ENCODE data around the gene FOXN3. TPM values are rescaled to one million over a fixed set of nuclear protein-coding genes. Genes with fewer than 3 reads are reported as not detected.

FOXN3 gene
- total RNA-seq, 2 donors from 2014 or later = 141 to 150 TPM

- Histone ChIP-seq H3K4me3 (no peak overlapping the region), H3K27me3 (replicated peaks; ENCODE audit: insufficient read depth) (no peaks in the 10 kb centered on the region), H3K36me3 (peaks cover 9% of the 10 kb centered on the region), H3K27ac (no peak overlapping the region), H3K9me3 (no peaks in the 10 kb centered on the region), H3K4me1 (ENCODE audit: control insufficient read depth in 1 of 2, low read depth in 2 of 2) (peaks cover 32 to 56% of the 10 kb centered on the region in 2 donors)
- TF ChIP-seq CTCF (IDR thresholded peaks at IDR 0.05) = no peak
- ATAC-seq (ENCODE audit: insufficient number of reproducible peaks, low FRiP score, low read depth) (no peak), DNase-seq (ENCODE audit: low spot score) (no peak)
Observed at GRCh38 chr14:89188492-89188891, 228.5 kb downstream of the FOXN3 start.

- peaks cover 29 to 52% of the 10 kb centered on the region in 2 donors for H3K4me1 ChIP-seq (ENCODE audit: control insufficient read depth in 1 of 2, low read depth in 2 of 2)
- DNase-seq (ENCODE audit: low spot score) (no peak), ATAC-seq (ENCODE audit: insufficient number of reproducible peaks, low FRiP score, low read depth) (no peak)
- no peak overlapping the region for H3K4me3 ChIP-seq
- peaks cover 9% of the 10 kb centered on the region for H3K36me3 ChIP-seq
- peak overlapping the region; percentile 55 to 59 for H3K27ac ChIP-seq
- no peaks in the 10 kb centered on the region for H3K9me3 ChIP-seq
- no peak for TF ChIP-seq CTCF (IDR thresholded peaks at IDR 0.05)
- H3K27me3 ChIP-seq (replicated peaks; ENCODE audit: insufficient read depth) = no peaks in the 10 kb centered on the region
Observed at GRCh38 chr14:89187501-89187900, 229.5 kb downstream of the FOXN3 start.

- H3K9me3 ChIP-seq = no peaks in the 10 kb centered on the region
- H3K36me3 ChIP-seq = peaks cover 9% of the 10 kb centered on the region
- ATAC-seq (ENCODE audit: insufficient number of reproducible peaks, low FRiP score, low read depth) (no peak), DNase-seq (ENCODE audit: low spot score) (no peak)
- no peaks in the 10 kb centered on the region for H3K27me3 ChIP-seq (replicated peaks; ENCODE audit: insufficient read depth)
- peaks cover 29 to 52% of the 10 kb centered on the region in 2 donors for H3K4me1 ChIP-seq (ENCODE audit: control insufficient read depth in 1 of 2, low read depth in 2 of 2)
- TF ChIP-seq CTCF (IDR thresholded peaks at IDR 0.05) = no peak
- no peak overlapping the region for H3K4me3 ChIP-seq
- H3K27ac ChIP-seq = peak overlapping the region; percentile 55 to 59
Observed at GRCh38 chr14:89186856-89187376, 230.1 kb downstream of the FOXN3 start.

GRCh38 chr14:89185919-89186855, 230.8 kb downstream of the FOXN3 start:
- Histone ChIP-seq H3K27ac (peak overlapping the region; percentile 55 to 59), H3K27me3 (replicated peaks; ENCODE audit: insufficient read depth) (no peaks in the 10 kb centered on the region), H3K4me1 (ENCODE audit: control insufficient read depth in 1 of 2, low read depth in 2 of 2) (peaks cover 29 to 52% of the 10 kb centered on the region in 2 donors), H3K9me3 (no peaks in the 10 kb centered on the region), H3K36me3 (peaks cover 9% of the 10 kb centered on the region), H3K4me3 (no peak overlapping the region)
- TF ChIP-seq CTCF (IDR thresholded peaks at IDR 0.05) = no peak
- no peak for DNase-seq (ENCODE audit: low spot score)
- no peak for ATAC-seq (ENCODE audit: insufficient number of reproducible peaks, low FRiP score, low read depth)

- no peak for TF ChIP-seq CTCF (IDR thresholded peaks at IDR 0.05)
- Histone ChIP-seq H3K36me3 (peaks cover 7% of the 10 kb centered on the region), H3K4me3 (no peak overlapping the region), H3K4me1 (ENCODE audit: control insufficient read depth in 1 of 2, low read depth in 2 of 2) (peaks cover 34 to 62% of the 10 kb centered on the region in 2 donors), H3K27me3 (replicated peaks; ENCODE audit: insufficient read depth) (no peaks in the 10 kb centered on the region), H3K27ac (peak overlapping the region; percentile 55 to 59), H3K9me3 (no peaks in the 10 kb centered on the region)
- no peak for DNase-seq (ENCODE audit: low spot score)
- no peak for ATAC-seq (ENCODE audit: insufficient number of reproducible peaks, low FRiP score, low read depth)
Observed at GRCh38 chr14:89184952-89185351, 232.1 kb downstream of the FOXN3 start.
